CD4-positive, CD25-positive, alpha-beta regulatory T cell (primary cell): ENCODE measurements around the gene CCDC73. TPM values are rescaled to one million over a fixed set of nuclear protein-coding genes. Genes with fewer than 3 reads are reported as not detected.

Source experiments
- ATAC-seq, 2 donors: fragments of 150-1000 bp; cut with Tn5 transposase; one replicate each; pipeline ENCODE4 v1.10.0; 2021; ENCODE audit warnings: low read depth in 2 of 2, moderate number of reproducible peaks in 2 of 2, moderate library complexity in 1 of 2
- DNase-seq, 3 donors: peaks; one replicate each; pipeline versions ENCODE4 v3.0.0 to v3.0.0-alpha.2; 2012 to 2022; ENCODE audit warnings: mixed read lengths in 1 of 3
- H3K27ac ChIP-seq: one replicate; pipeline ENCODE4 v1.7.0; 2013; ENCODE audit warnings: mild to moderate bottlenecking, low read length; ENCODE audit not compliant: insufficient read depth, poor library complexity, severe bottlenecking
- H3K27me3 ChIP-seq: one replicate; pipeline ENCODE4 v1.7.0; 2013; ENCODE audit warnings: low read length; ENCODE audit not compliant: control insufficient read depth, insufficient read depth
- H3K36me3 ChIP-seq: one replicate; pipeline ENCODE4 v1.7.0; 2013; ENCODE audit warnings: mild to moderate bottlenecking, low read length, moderate library complexity; ENCODE audit not compliant: control insufficient read depth, insufficient read depth
- H3K4me1 ChIP-seq: 2 replicates; pipeline ENCODE4 v1.7.0; 2013; ENCODE audit warnings: mild to moderate bottlenecking, low read length; ENCODE audit not compliant: insufficient read depth, control insufficient read depth, poor library complexity, severe bottlenecking
- H3K4me3 ChIP-seq: one replicate; pipeline ENCODE4 v1.7.0; 2013; ENCODE audit warnings: low read depth, mild to moderate bottlenecking, low read length, moderate library complexity
- H3K9me3 ChIP-seq, 2 experiments: 1 replicate in 1 of 2; 2 replicates in 1 of 2; pipeline ENCODE4 v1.7.0; 2013; ENCODE audit warnings: low read length in 2 of 2, mild to moderate bottlenecking in 1 of 2, moderate library complexity in 1 of 2; ENCODE audit not compliant: control insufficient read depth in 2 of 2
- H3K27ac Mint-ChIP-seq, 3 donors: one replicate each; pipeline ENCODE4 v1.8.0; 2020 to 2022; ENCODE audit warnings: mild to moderate bottlenecking in 3 of 3, mixed read lengths in 3 of 3, moderate library complexity in 2 of 3
- H3K27me3 Mint-ChIP-seq: one replicate; pipeline ENCODE4 v1.8.0; 2022; ENCODE audit warnings: mild to moderate bottlenecking, mixed read lengths
- H3K36me3 Mint-ChIP-seq: one replicate; pipeline ENCODE4 v1.8.0; 2020; ENCODE audit warnings: mixed read lengths
- H3K4me1 Mint-ChIP-seq, 4 donors: one replicate each; pipeline ENCODE4 v1.8.0; 2020 to 2022; ENCODE audit warnings: mixed read lengths in 4 of 4, mild to moderate bottlenecking in 1 of 4
- H3K4me3 Mint-ChIP-seq, 4 donors: one replicate each; pipeline ENCODE4 v1.8.0; 2020 to 2022; ENCODE audit warnings: mild to moderate bottlenecking in 4 of 4, mixed read lengths in 4 of 4, moderate library complexity in 3 of 4
- H3K9me3 Mint-ChIP-seq, 7 donors: one replicate each; pipeline ENCODE4 v1.8.0; 2020 to 2022; ENCODE audit warnings: mixed read lengths in 7 of 7, mild to moderate bottlenecking in 3 of 7, moderate library complexity in 2 of 7
- polyA plus RNA-seq, 4 donors: library from polyadenylated mRNA; unstranded; fragments of 300-500 nt; fragmentation: Illumina TruSeq; gene quantifications; one replicate each; pipeline ENCODE4 v1.2.3, GENCODE V29; 2021
- total RNA-seq: library from RNA; stranded (reverse); gene quantifications from one replicate; pipeline ENCODE4 v1.2.3, GENCODE V29; 2022

Gene CCDC73
- total and polyA plus RNA-seq, 5 donors from 2014 or later: 0.03 TPM; not detected in 4

DNA sequence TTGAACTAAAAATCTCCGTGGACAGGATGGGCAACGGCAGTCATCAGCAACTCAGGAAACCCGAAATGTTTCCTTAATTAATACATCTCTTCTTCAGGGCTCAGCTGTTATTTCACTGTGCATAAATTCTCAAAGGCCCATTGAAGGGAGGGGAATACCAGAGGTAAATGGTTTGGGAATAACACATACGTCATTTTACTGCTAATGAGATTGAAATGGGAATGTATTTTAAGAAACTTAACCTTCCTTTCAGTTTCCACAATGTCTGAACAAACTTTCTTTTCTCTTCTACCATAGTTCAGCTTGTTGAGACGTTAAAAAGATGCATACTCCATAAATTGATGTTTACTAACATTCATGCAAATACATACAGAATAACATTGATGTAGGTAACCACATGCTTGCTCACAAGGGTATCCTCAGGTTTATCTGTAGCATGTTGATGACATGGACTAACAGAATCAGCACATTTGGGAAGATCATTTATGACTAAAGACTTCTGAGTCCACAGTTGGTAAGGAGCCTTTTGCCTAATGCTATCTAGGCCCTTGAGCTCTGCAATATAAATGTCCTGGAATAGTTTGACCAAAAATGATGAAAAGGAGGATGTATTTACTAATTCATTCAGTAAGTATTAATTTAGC is 27.6 kb upstream of the CCDC73 start:
- Mint-ChIP-seq H3K9me3 (peaks cover 0 to 3% (median 0%) of the 10 kb centered on the region in 7 donors), H3K27me3 (peaks cover 13% of the 10 kb centered on the region), H3K4me3 (no peak overlapping the region), H3K36me3 (no peaks in the 10 kb centered on the region), H3K4me1 (peaks cover 0 to 3% (median 0%) of the 10 kb centered on the region in 4 donors), H3K27ac (no peak overlapping the region)
- no peak for ATAC-seq
- no peaks in the 10 kb centered on the region for H3K9me3 ChIP-seq
- H3K27me3 ChIP-seq: no peaks in the 10 kb centered on the region
- no peak overlapping the region for H3K4me3 ChIP-seq
- no peaks in the 10 kb centered on the region for H3K4me1 ChIP-seq
- no peak for DNase-seq
- H3K27ac ChIP-seq: no peak overlapping the region
- no peaks in the 10 kb centered on the region for H3K36me3 ChIP-seq

DNA sequence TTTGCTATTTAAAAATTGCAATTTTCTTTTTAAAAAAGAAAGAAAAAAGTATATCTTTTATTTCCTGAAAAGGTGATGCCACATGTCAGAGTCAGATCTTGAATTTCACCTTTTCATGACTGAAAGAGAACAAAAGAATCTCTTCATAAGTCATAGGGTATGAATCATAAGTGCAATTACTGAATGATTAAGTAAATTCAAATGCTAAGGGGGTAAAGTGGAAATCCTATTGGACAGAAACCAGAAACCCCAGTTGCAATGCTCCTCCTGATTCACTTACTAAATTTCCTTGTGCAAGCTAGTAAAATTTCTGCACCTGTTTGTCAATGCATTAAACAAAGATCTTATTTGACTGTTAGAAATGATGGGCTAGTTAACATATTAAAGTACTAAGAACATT is 27.1 kb upstream of the CCDC73 start:
- Histone ChIP-seq H3K36me3 (no peaks in the 10 kb centered on the region), H3K9me3 (no peaks in the 10 kb centered on the region), H3K4me1 (no peaks in the 10 kb centered on the region), H3K4me3 (no peak overlapping the region), H3K27me3 (no peaks in the 10 kb centered on the region), H3K27ac (no peak overlapping the region)
- peaks cover 0 to 3% (median 0%) of the 10 kb centered on the region in 4 donors for H3K4me1 Mint-ChIP-seq
- DNase-seq (no peak), ATAC-seq (no peak)
- H3K36me3 Mint-ChIP-seq: no peaks in the 10 kb centered on the region
- H3K27ac Mint-ChIP-seq: no peak overlapping the region
- H3K9me3 Mint-ChIP-seq: peaks cover 0 to 3% (median 0%) of the 10 kb centered on the region in 7 donors
- peaks cover 13% of the 10 kb centered on the region for H3K27me3 Mint-ChIP-seq
- no peak overlapping the region for H3K4me3 Mint-ChIP-seq

DNA sequence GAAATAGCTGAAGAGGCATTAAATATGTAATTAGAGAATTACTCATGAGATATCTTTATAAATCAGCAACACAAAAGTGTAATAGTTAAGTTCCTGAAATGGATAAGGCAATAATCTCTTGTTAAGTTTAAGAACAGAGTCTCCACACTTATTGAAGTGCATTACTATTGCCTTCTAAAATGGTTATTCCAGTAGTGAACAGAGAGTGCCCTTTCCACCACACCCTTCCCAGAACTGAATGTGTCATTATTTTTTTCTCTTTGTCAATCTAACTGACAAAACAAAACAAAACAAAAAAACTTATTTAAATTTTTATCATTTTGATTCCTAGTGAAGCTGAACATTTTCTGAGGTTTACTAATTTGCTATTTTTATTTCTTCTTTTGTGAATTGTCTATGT is 26.0 kb upstream of the CCDC73 start:
- Mint-ChIP-seq H3K36me3 (no peaks in the 10 kb centered on the region), H3K4me3 (no peak overlapping the region), H3K27ac (no peak overlapping the region), H3K27me3 (peaks cover 13% of the 10 kb centered on the region), H3K4me1 (peaks cover 0 to 3% (median 0%) of the 10 kb centered on the region in 4 donors), H3K9me3 (peaks cover 0 to 3% (median 0%) of the 10 kb centered on the region in 7 donors)
- DNase-seq: peak in 1 of 3 donors; percentile 35
- Histone ChIP-seq H3K27ac (no peak overlapping the region), H3K4me3 (no peak overlapping the region), H3K36me3 (no peaks in the 10 kb centered on the region), H3K4me1 (no peaks in the 10 kb centered on the region), H3K27me3 (no peaks in the 10 kb centered on the region), H3K9me3 (no peaks in the 10 kb centered on the region)
- no peak for ATAC-seq

DNA sequence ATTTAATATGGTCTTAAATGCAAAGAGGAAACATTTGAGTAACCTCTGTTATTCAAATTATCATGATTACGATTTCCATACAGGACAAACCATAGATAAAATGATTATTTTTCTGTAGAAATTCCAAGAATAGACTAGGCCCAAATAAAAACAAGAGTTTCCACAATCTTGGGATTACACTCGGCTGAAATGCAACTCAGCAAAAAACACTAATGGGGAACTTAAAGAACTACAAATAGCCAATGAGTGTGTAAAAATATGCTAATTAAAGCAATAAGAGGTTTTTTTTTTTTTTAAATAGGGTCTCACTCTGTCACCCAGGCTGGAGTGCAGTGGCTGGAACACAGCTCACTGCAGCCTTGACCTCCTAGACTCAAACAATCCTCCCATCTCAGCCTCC is 24.7 kb upstream of the CCDC73 start:
- Mint-ChIP-seq H3K27me3 (peaks cover 13% of the 10 kb centered on the region), H3K4me3 (no peak overlapping the region), H3K4me1 (peaks cover 0 to 3% (median 0%) of the 10 kb centered on the region in 4 donors), H3K27ac (no peak overlapping the region), H3K9me3 (peaks cover 0 to 3% (median 0%) of the 10 kb centered on the region in 7 donors), H3K36me3 (no peaks in the 10 kb centered on the region)
- Histone ChIP-seq H3K27me3 (no peaks in the 10 kb centered on the region), H3K9me3 (no peaks in the 10 kb centered on the region), H3K4me3 (no peak overlapping the region), H3K27ac (no peak overlapping the region), H3K36me3 (no peaks in the 10 kb centered on the region), H3K4me1 (no peaks in the 10 kb centered on the region)
- DNase-seq (no peak), ATAC-seq (no peak)

DNA sequence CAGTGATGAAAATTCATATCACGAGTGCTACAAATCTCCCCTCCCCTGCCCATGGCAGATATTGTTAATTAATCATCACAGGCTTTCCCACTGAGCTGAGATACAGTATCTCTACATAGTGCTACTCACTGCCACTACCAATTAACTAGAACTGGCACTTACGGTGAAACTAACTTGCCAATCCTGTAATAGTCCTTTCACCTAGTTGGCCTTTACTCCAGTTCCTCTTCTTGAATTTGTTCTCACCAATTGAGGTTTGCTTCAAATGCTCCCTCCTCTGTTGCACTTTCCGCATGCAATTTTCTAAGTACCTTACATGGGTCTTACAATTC is 23.4 kb upstream of the CCDC73 start:
- Histone ChIP-seq H3K27ac (no peak overlapping the region), H3K4me1 (no peaks in the 10 kb centered on the region), H3K4me3 (no peak overlapping the region), H3K9me3 (no peaks in the 10 kb centered on the region), H3K36me3 (no peaks in the 10 kb centered on the region), H3K27me3 (no peaks in the 10 kb centered on the region)
- H3K4me1 Mint-ChIP-seq: peaks cover 0 to 3% (median 0%) of the 10 kb centered on the region in 4 donors
- no peaks in the 10 kb centered on the region for H3K36me3 Mint-ChIP-seq
- H3K4me3 Mint-ChIP-seq: no peak overlapping the region
- ATAC-seq (no peak), DNase-seq (no peak)
- H3K27ac Mint-ChIP-seq: no peak overlapping the region
- H3K9me3 Mint-ChIP-seq: peaks cover 0 to 3% (median 0%) of the 10 kb centered on the region in 7 donors
- H3K27me3 Mint-ChIP-seq: peaks cover 13% of the 10 kb centered on the region

DNA sequence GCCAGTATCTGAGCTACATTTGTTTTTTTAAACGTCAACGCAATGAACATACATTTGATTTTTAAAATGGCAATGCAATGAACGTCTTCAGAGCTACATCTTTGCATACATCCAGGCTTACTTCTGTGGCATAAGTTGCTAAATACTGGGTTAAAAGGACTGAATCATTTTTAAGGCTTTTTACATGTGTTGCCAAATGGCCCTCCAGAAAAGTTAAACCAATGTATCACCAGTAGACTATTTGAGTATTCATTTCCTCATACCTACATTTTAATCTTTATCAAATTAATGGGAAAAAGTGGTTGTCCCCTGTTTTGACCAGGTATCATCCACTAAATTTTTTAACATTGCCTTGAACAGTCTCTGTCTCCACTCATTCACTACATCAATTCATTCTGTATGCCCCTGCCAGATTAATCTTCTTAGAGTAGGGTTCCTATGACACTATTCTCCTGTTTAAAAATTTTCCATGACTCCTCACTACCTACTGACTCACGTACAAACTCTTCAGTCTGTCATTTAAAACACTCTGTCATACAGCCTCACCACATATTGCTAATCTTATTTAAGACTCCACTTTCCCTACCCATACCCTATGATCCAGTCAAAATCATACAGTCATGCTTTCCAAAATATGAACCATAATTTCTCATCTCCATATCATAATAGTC is 22.9 kb upstream of the CCDC73 start:
- Mint-ChIP-seq H3K27me3 (peaks cover 13% of the 10 kb centered on the region), H3K4me1 (peaks cover 0 to 3% (median 0%) of the 10 kb centered on the region in 4 donors), H3K27ac (no peak overlapping the region), H3K36me3 (no peaks in the 10 kb centered on the region), H3K4me3 (no peak overlapping the region), H3K9me3 (peaks cover 0 to 1% (median 0%) of the 10 kb centered on the region in 7 donors)
- DNase-seq (no peak), ATAC-seq (no peak)
- Histone ChIP-seq H3K27me3 (no peaks in the 10 kb centered on the region), H3K9me3 (no peaks in the 10 kb centered on the region), H3K27ac (no peak overlapping the region), H3K36me3 (no peaks in the 10 kb centered on the region), H3K4me1 (no peaks in the 10 kb centered on the region), H3K4me3 (no peak overlapping the region)

DNA sequence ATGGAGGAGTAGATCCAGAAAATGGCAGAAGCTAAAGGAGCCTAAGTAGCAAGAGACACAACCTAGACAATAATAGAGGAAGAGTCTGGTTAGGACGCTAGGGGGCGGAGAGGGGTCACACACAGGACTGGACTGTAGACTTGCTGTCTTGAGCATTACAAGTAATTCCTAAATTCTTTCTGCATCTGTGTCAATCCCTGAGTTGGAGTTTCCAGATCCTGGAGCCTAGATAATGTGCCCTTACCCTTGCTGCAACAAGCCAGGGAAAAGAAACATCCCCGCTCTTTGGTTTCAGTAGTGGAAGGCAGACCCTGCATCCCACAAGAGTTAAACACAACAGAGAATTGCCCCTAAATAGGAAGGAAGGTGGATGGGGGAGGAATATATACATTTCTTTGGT is 14.9 kb upstream of the CCDC73 start:
- Mint-ChIP-seq H3K27ac (no peak overlapping the region), H3K36me3 (no peaks in the 10 kb centered on the region), H3K27me3 (peaks cover 21% of the 10 kb centered on the region), H3K9me3 (no peaks in the 10 kb centered on the region), H3K4me3 (no peak overlapping the region), H3K4me1 (no peaks in the 10 kb centered on the region)
- Histone ChIP-seq H3K27me3 (no peaks in the 10 kb centered on the region), H3K27ac (no peak overlapping the region), H3K36me3 (no peaks in the 10 kb centered on the region), H3K4me3 (no peak overlapping the region), H3K4me1 (no peaks in the 10 kb centered on the region), H3K9me3 (no peaks in the 10 kb centered on the region)
- ATAC-seq (peak in 1 of 2 donors; percentile 52), DNase-seq (peak in 2 of 3 donors; percentile 22 to 78)

DNA sequence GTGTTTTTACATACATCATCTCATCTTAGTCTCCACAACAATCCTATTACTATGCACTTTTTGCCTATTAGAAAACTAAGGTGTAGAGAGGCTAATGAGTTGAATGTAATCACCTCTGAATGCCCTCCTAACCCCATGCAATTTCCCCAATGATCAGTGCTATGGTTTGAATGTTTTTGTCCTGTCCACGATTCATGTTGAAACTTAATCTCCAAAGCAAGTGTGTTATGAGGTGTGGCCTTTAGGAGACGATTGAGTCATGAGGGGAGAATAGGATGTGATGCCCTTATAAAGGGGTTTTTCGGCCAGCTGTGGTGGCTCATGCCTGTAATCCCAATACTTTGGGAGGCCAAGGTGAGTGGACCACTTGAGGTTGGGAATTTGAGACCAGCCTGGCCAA is 2.0 kb upstream of the CCDC73 start:
- no peak for DNase-seq
- Histone ChIP-seq H3K27me3 (peaks cover 3% of the 10 kb centered on the region), H3K4me3 (no peak overlapping the region), H3K9me3 (no peaks in the 10 kb centered on the region), H3K27ac (no peak overlapping the region), H3K4me1 (peaks cover 8% of the 10 kb centered on the region), H3K36me3 (no peaks in the 10 kb centered on the region)
- Mint-ChIP-seq H3K36me3 (no peaks in the 10 kb centered on the region), H3K27ac (no peak overlapping the region), H3K4me3 (no peak overlapping the region), H3K4me1 (peaks cover 7 to 8% (median 8%) of the 10 kb centered on the region in 4 donors), H3K27me3 (peaks cover 18% of the 10 kb centered on the region), H3K9me3 (peaks cover 0 to 2% (median 0%) of the 10 kb centered on the region in 7 donors)
- ATAC-seq: no peak
